Endothelial cell (in vitro differentiated cells): Measurements from ENCODE around the gene VAX1. TPM values are rescaled to one million over a fixed set of nuclear protein-coding genes. Genes with fewer than 3 reads are reported as not detected.
A peak's percentile ranks its signal among the peaks of the same experiment; 100 is the strongest.
"Not testable (repeated sequence)": the region's sequence is repeated elsewhere in the genome, so short reads cannot be mapped to it uniquely, and the experiment has no call there.

Source experiments
- DNase-seq: peaks from one replicate; pipeline ENCODE4 v3.0.0; 2021; ENCODE audit warnings: low spot score
- H3K27ac Mint-ChIP-seq: one replicate; pipeline ENCODE4 v1.8.0; 2021; ENCODE audit warnings: mixed read lengths, inconsistent platforms; ENCODE audit not compliant: unreplicated experiment
- H3K27me3 Mint-ChIP-seq: one replicate; pipeline ENCODE4 v1.8.0; 2021; ENCODE audit warnings: mild to moderate bottlenecking, moderate library complexity, mixed read lengths, inconsistent platforms; ENCODE audit not compliant: unreplicated experiment
- H3K36me3 Mint-ChIP-seq: one replicate; pipeline ENCODE4 v1.8.0; 2021; ENCODE audit warnings: mild to moderate bottlenecking, low read depth, mixed read lengths, inconsistent platforms; ENCODE audit not compliant: unreplicated experiment
- H3K4me1 Mint-ChIP-seq: one replicate; pipeline ENCODE4 v1.8.0; 2021; ENCODE audit warnings: mild to moderate bottlenecking, mixed read lengths, inconsistent platforms; ENCODE audit not compliant: unreplicated experiment
- H3K4me3 Mint-ChIP-seq: one replicate; pipeline ENCODE4 v1.8.0; 2021; ENCODE audit warnings: mild to moderate bottlenecking, mixed read lengths, inconsistent platforms; ENCODE audit not compliant: unreplicated experiment
- H3K9me3 Mint-ChIP-seq: one replicate; pipeline ENCODE4 v1.8.0; 2021; ENCODE audit warnings: mixed read lengths, inconsistent platforms; ENCODE audit not compliant: unreplicated experiment
- total RNA-seq: library from RNA; stranded (reverse); fragmentation: NEBNext Ultra II Directional; extraction: Animal tissue kit (Norgen Biotek cat#: 25700); gene quantifications from one replicate; pipeline ENCODE4 v1.2.1, GENCODE V29; 2021; ENCODE audit not compliant: unreplicated experiment
- TF ChIP-seq, protein P1 (sequence below): fragments of 200-600 bp; sonication (generic); IDR thresholded peaks from one replicate; pipeline ENCODE4 v1.5.0; 2021; ENCODE audit warnings: antibody characterized with exemption; ENCODE audit not compliant: unreplicated experiment

VAX1 gene
- total RNA-seq, 1 donor from 2014 or later: 26.3 TPM

DNA sequence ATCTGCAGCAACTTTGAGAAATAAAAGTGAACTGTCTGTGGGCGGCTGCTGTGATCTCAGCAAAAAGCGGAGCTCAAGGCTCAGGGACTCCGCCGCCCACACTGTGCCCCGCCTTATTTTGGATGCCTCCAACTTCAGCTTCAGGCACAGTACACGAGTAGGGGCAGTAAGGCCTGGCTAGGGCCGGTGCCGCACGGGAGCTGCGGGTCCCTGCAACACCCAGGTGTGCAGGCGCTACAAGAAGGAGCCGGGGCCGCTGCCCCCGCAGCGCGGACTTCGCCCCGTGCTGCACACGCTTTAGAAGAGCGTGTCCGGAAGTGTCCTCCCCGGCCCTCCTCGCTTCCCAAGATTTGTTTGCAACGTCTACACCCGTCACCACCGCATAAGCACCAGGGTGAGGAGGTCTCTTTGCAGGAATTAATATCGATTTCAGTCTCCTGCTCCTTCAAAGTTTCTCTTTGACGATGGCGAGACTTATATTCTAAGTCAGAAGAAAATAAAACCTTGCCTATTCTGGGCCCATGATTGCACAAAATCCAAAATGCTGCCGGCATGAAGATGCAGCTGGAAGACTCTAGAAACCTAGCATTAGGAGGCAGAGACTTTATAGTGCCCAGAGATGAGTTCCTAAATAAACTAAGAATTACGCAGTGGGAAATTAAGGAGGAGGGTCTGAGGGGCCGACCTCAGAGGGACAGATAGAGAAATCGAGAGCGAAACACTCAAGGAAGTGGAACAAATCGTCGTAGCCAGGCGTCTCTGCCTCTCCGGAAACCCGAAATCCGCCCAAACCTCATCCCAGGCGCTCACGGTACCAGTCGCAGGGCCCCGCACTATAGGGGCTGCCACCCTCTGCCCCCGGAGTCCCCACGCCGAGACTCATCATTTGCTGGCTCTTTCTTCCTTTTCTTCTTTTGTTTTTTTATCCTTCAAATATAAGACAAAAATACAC lies 6.4 kb downstream of the VAX1 start:
- peaks cover 56% of the 10 kb centered on the region for H3K4me1 Mint-ChIP-seq
- H3K9me3 Mint-ChIP-seq: no peaks in the 10 kb centered on the region
- peak overlapping the region; percentile 96 for H3K27ac Mint-ChIP-seq
- peaks cover 25% of the 10 kb centered on the region for H3K27me3 Mint-ChIP-seq
- TF ChIP-seq, protein P1, sequence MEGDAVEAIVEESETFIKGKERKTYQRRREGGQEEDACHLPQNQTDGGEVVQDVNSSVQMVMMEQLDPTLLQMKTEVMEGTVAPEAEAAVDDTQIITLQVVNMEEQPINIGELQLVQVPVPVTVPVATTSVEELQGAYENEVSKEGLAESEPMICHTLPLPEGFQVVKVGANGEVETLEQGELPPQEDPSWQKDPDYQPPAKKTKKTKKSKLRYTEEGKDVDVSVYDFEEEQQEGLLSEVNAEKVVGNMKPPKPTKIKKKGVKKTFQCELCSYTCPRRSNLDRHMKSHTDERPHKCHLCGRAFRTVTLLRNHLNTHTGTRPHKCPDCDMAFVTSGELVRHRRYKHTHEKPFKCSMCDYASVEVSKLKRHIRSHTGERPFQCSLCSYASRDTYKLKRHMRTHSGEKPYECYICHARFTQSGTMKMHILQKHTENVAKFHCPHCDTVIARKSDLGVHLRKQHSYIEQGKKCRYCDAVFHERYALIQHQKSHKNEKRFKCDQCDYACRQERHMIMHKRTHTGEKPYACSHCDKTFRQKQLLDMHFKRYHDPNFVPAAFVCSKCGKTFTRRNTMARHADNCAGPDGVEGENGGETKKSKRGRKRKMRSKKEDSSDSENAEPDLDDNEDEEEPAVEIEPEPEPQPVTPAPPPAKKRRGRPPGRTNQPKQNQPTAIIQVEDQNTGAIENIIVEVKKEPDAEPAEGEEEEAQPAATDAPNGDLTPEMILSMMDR: no peak
- peak overlapping the region; percentile 95 for H3K4me3 Mint-ChIP-seq
- DNase-seq: peak; percentile 22
- H3K36me3 Mint-ChIP-seq: peaks cover 31% of the 10 kb centered on the region

DNA sequence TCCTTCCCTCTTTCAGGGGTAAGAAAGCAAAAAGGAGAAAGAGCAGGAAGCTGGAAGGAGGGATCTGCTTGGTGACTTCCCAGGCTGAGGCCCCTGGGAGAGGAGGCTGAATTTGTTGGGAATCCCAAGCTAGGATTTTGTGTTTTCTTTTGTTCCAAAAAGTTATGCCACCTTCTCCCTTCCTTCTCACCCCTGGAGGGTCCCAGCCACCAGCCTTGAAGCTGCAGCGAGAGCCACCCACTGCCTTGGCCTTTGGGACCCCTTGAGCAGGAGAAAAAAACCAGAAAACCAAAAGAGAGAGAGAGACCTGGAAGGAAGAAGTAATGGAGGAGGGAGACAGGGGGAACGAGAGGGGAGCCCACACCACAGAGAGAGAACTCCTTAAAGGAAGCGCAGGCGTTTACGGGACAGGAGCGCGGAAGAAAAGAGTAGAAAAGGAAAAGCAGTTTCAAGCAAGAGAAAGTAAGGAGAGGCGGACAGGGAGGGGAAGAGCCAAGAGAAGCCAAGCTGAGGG lies 7.2 kb downstream of the VAX1 start:
- peaks cover 49% of the 10 kb centered on the region for H3K4me1 Mint-ChIP-seq
- DNase-seq: no peak

DNA sequence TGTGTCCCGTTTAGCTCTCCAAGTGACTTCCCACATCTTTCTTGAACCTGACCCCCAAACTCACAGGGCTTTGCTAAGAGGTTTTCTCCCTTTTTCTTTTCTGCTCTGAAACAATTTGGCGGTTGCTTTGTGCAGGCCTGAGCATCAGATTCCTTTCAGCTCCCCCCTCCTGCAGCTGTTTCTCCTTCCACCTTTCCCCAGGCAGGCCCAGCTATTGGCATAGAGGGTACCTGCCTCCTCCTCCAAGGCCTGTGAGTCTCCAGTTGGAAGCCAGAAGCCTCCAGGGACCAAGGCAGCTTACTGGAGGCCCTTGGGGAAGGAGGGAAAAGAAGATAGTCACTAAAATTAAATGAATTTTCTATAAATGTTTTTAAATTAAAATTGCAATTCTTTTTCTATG lies 7.7 kb downstream of the VAX1 start:
- TF ChIP-seq, protein P1: no peak
- DNase-seq: no peak
- peaks cover 23% of the 10 kb centered on the region for H3K36me3 Mint-ChIP-seq
- H3K9me3 Mint-ChIP-seq: no peaks in the 10 kb centered on the region
- H3K27ac Mint-ChIP-seq: no peak overlapping the region
- H3K27me3 Mint-ChIP-seq: peaks cover 21% of the 10 kb centered on the region
- no peak overlapping the region for H3K4me3 Mint-ChIP-seq
- peaks cover 43% of the 10 kb centered on the region for H3K4me1 Mint-ChIP-seq

More for the DNA sequence above, 7.2 kb downstream of the VAX1 start:
- H3K27me3 Mint-ChIP-seq: peaks cover 20% of the 10 kb centered on the region
- TF ChIP-seq, protein P1: no peak
- H3K27ac Mint-ChIP-seq: no peak overlapping the region
- no peaks in the 10 kb centered on the region for H3K9me3 Mint-ChIP-seq
- peaks cover 29% of the 10 kb centered on the region for H3K36me3 Mint-ChIP-seq
- H3K4me3 Mint-ChIP-seq: peak overlapping the region; percentile 78

DNA sequence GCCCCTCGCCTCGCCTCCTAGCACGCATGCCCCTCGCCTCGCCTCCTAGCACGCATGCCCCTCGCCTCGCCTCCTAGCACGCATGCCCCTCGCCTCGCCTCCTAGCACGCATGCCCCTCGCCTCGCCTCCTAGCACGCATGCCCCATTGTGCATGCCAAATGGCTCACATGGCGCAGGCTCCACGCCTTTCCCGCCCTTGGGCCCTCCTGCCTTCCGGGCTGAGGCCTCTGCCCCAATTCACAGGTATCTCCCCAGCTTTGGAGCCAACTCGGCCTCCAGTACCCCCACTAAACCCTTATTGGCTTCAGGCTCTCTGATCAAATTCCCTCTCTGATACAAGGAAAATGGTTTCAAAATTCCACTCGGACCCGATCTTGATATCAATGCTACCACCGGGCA lies 11.4 kb downstream of the VAX1 start:
- H3K9me3 Mint-ChIP-seq, DNase-seq, H3K27ac Mint-ChIP-seq, H3K4me3 Mint-ChIP-seq: not testable (repeated sequence)
- Mint-ChIP-seq H3K4me1 (peaks cover 13% of the 10 kb centered on the region), H3K27me3 (peaks cover 15% of the 10 kb centered on the region), H3K36me3 (peaks cover 12% of the 10 kb centered on the region)

DNA sequence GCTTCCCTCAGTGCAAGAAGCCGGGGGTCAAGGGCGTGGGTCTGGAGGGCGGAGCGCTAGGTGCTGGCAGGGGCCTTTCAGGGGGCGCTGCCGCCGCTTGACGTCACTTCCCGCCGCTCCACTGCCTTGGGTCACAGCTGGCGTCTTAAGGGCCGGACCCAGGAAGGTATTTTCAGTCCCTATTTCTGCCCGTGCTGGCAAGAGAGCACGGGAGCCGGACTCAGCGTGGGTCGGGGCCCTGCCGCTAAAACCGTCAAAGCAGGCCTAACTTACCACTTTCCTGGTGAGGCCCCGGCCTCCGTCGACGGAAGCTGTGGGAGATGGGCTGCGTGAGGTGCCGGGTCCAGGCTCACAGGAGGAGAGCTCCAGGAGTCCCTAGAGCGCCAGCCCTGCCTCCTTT lies 12.0 kb downstream of the VAX1 start:
- no peaks in the 10 kb centered on the region for H3K9me3 Mint-ChIP-seq
- H3K4me1 Mint-ChIP-seq: peaks cover 7% of the 10 kb centered on the region
- no peak for DNase-seq
- peaks cover 13% of the 10 kb centered on the region for H3K27me3 Mint-ChIP-seq
- no peak overlapping the region for H3K27ac Mint-ChIP-seq
- H3K4me3 Mint-ChIP-seq: no peak overlapping the region
- TF ChIP-seq, protein P1: no peak
- H3K36me3 Mint-ChIP-seq: peaks cover 11% of the 10 kb centered on the region
